Measurements from ENCODE around the gene RPL10A. TPM values are rescaled to one million over a fixed set of nuclear protein-coding genes. Genes with fewer than 3 reads are reported as not detected.
"Not testable (repeated sequence)": the region's sequence is repeated elsewhere in the genome, so short reads cannot be mapped to it uniquely, and the experiment has no call there.

Gene RPL10A
- polyA plus RNA-seq, 1 of the 3 experiments (the other 2 are of a cell fraction): 3,548 TPM

GRCh38 chr6:35436071-35436857 lies 31.9 kb upstream of the RPL10A start:
- POLR2A ChIA-PET: no interaction called here
- H4K20me1 ChIP-seq (ENCODE audit: insufficient read depth): no peaks in the 10 kb centered on the region
- H3K9me2 ChIP-seq: no peaks in the 10 kb centered on the region
- H3K36me3 ChIP-seq (replicated peaks in 1 of 2; ENCODE audit: control insufficient read depth in 1 of 2, insufficient read depth in 2 of 2, low read length in 1 of 2): no peaks in the 10 kb centered on the region
- H3F3A ChIP-seq (replicated peaks; ENCODE audit: insufficient read depth): no peaks in the 10 kb centered on the region
- H3K4me1 ChIP-seq (ENCODE audit: control insufficient read depth in 1 of 2, insufficient read depth in 2 of 2, low read depth in 1 of 2, low read length in 1 of 2): peaks cover 0 to 2% of the 10 kb centered on the region in 2 experiments; a peak in 1 of 4 replicates
- H3K4me2 ChIP-seq: no peak overlapping the region
- WGBS (ENCODE audit: low lambda C conversion rate): 62% methylated on average over 4 of the region's 8 CpGs
- H3K9me3 ChIP-seq: no peaks in the 10 kb centered on the region
- H3K79me2 ChIP-seq (ENCODE audit: insufficient read depth): no peaks in the 10 kb centered on the region
- no peak for TF ChIP-seq TAF1 (IDR thresholded peaks at IDR 0.05; ENCODE audit: borderline replicate concordance, low read depth, low read length)
- TF ChIP-seq, protein P1, sequence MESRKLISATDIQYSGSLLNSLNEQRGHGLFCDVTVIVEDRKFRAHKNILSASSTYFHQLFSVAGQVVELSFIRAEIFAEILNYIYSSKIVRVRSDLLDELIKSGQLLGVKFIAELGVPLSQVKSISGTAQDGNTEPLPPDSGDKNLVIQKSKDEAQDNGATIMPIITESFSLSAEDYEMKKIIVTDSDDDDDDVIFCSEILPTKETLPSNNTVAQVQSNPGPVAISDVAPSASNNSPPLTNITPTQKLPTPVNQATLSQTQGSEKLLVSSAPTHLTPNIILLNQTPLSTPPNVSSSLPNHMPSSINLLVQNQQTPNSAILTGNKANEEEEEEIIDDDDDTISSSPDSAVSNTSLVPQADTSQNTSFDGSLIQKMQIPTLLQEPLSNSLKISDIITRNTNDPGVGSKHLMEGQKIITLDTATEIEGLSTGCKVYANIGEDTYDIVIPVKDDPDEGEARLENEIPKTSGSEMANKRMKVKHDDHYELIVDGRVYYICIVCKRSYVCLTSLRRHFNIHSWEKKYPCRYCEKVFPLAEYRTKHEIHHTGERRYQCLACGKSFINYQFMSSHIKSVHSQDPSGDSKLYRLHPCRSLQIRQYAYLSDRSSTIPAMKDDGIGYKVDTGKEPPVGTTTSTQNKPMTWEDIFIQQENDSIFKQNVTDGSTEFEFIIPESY (IDR thresholded peaks at IDR 0.05; ENCODE audit: borderline replicate concordance, low read depth): no peak
- no peak for TF ChIP-seq TCF12 (IDR thresholded peaks at IDR 0.05)
- TF ChIP-seq CHD2 (IDR thresholded peaks at IDR 0.05; ENCODE audit: low read length, partially characterized antibody): no peak
- no peak for TF ChIP-seq NRF1 (IDR thresholded peaks at IDR 0.05; ENCODE audit: low read depth, low read length)
- TF ChIP-seq, protein P2, sequence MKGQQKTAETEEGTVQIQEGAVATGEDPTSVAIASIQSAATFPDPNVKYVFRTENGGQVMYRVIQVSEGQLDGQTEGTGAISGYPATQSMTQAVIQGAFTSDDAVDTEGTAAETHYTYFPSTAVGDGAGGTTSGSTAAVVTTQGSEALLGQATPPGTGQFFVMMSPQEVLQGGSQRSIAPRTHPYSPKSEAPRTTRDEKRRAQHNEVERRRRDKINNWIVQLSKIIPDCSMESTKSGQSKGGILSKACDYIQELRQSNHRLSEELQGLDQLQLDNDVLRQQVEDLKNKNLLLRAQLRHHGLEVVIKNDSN (IDR thresholded peaks at IDR 0.05; ENCODE audit: borderline replicate concordance, low read depth): no peak
- TF ChIP-seq MEF2A (IDR thresholded peaks at IDR 0.05; ENCODE audit: borderline replicate concordance, low read depth): no peak
- TF ChIP-seq SIN3A (IDR thresholded peaks at IDR 0.05; ENCODE audit: borderline replicate concordance, low read depth, low read length): no peak
- TF ChIP-seq, protein P3, sequence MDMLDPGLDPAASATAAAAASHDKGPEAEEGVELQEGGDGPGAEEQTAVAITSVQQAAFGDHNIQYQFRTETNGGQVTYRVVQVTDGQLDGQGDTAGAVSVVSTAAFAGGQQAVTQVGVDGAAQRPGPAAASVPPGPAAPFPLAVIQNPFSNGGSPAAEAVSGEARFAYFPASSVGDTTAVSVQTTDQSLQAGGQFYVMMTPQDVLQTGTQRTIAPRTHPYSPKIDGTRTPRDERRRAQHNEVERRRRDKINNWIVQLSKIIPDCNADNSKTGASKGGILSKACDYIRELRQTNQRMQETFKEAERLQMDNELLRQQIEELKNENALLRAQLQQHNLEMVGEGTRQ (IDR thresholded peaks at IDR 0.05; ENCODE audit: borderline replicate concordance, low read depth, low read length): no peak
- TF ChIP-seq FOXJ3 (CRISPR knock-in tag; IDR thresholded peaks at IDR 0.05): no peak
- TF ChIP-seq CTCF (IDR thresholded peaks at IDR 0.05): no peak
- no peak for TF ChIP-seq ELF1 (IDR thresholded peaks at IDR 0.05)
- no peak overlapping the region for H3K9ac ChIP-seq
- H2AFZ ChIP-seq (ENCODE audit: low read depth): no peak overlapping the region
- H3K27me3 ChIP-seq (ENCODE audit: insufficient read depth): no peaks in the 10 kb centered on the region
- no peak overlapping the region for H3K27ac ChIP-seq (ENCODE audit: low read depth in 2 of 2, low read length in 1 of 2)
- no peak for DNase-seq
- CTCF ChIA-PET: interaction anchor here (1.6 to 3.0 kb wide), 3 partner anchors 13 to 94 kb away, joined by 6 to 18 read pairs (median 11); partner anchors contain the start of gene PPARD
- no peak overlapping the region for H3K4me3 ChIP-seq (ENCODE audit: low read depth in 2 of 2, low read length in 1 of 2)

GRCh38 chr6:35438378-35439065 lies 29.7 kb upstream of the RPL10A start:
- WGBS (ENCODE audit: low lambda C conversion rate): 94% methylated on average over 7 of the region's 7 CpGs
- not testable (repeated sequence) for H3K9me2 ChIP-seq; H3K36me3 ChIP-seq (replicated peaks in 1 of 2; ENCODE audit: control insufficient read depth in 1 of 2, insufficient read depth in 2 of 2, low read length in 1 of 2); H3K4me3 ChIP-seq (ENCODE audit: low read depth in 2 of 2, low read length in 1 of 2); DNase-seq; H3K4me2 ChIP-seq; H3K9ac ChIP-seq; H3K79me2 ChIP-seq (ENCODE audit: insufficient read depth); H3K4me1 ChIP-seq (ENCODE audit: control insufficient read depth in 1 of 2, insufficient read depth in 2 of 2, low read depth in 1 of 2, low read length in 1 of 2); H3K9me3 ChIP-seq; H3K27ac ChIP-seq (ENCODE audit: low read depth in 2 of 2, low read length in 1 of 2); H3F3A ChIP-seq (replicated peaks; ENCODE audit: insufficient read depth); H4K20me1 ChIP-seq (ENCODE audit: insufficient read depth); H2AFZ ChIP-seq (ENCODE audit: low read depth); H3K27me3 ChIP-seq (ENCODE audit: insufficient read depth)
- ChIA-PET CTCF (interaction anchor here (2.8 kb wide), 1 partner anchor 10 kb away, joined by 18 read pairs; no protein-coding TSS in a partner anchor), POLR2A (interaction anchor here (0.6 kb wide), 1 partner anchor 135 kb away, joined by 4 read pairs; no protein-coding TSS in a partner anchor)

Measured in SK-N-SH (cell line).